ENCODE measurements around the gene MTOR.

- no peak for TF ChIP-seq CTCF (IDR thresholded peaks at IDR 0.05)
- TF ChIP-seq POLR2A (IDR thresholded peaks at IDR 0.05): no peak
- TF ChIP-seq POLR2AphosphoS5 (IDR thresholded peaks at IDR 0.05; ENCODE audit: insufficient read depth in 1 of 2, low read depth in 1 of 2): no peak
Observed at GRCh38 chr1:11157394-11157793, 105.0 kb downstream of the MTOR start.

Measured in vagina (tissue), 2 donors.